Stimulated activated CD4-positive, alpha-beta T cell treated with anti-CD3 and anti-CD28 coated beads, Interleukin-2, amount 100 ng/mL, for 24 hours (primary cell): ENCODE data around the gene GIMAP1.
A peak's percentile ranks its signal among the peaks of the same experiment; 100 is the strongest.

Experiments
- DNase-seq, 2 donors: peaks; one replicate each; pipeline ENCODE4 v3.0.0-alpha.2; 2020

The GIMAP1 gene

DNA sequence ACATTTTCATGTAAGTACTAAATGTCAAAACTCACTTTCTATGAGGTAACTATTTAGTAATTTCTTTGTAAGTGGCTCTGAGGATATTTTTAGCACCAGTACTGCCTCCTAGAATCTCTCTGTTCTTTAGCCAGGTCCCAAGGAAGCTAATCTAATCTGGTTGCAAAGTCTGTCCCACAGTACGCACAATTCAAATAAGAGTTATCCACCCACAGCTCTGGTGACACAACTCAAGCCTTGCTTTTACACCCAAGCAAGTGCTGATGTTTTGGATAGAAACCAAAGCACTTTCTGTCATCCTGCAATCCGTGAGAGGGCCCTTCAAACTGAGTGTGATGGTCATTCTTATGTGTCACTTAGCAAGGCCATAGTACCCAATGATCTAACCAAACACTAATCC, 35.3 kb downstream of the GIMAP1 start:
- DNase-seq, result peak in 1 of 2 donors; percentile 28

DNA sequence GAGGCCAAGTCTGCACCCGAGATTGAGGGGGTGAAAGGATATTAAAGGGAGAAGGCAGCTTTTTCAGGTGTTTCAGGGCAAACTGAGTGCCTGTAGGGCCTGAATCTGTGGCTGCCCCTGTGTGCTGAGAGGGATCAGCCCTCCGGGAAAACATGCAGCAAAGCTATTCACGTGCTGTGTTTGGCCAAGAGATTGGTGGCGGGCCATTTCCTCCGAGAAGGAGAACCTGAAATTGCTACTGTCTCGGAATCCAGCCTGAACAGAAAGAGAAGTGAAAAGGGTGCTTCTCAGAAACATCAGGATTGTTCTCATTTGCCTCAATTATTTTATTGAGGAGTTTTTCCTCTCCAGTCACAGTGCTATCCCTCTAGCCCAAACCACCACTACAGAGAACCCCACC, 36.8 kb downstream of the GIMAP1 start:
- DNase-seq, result no peak

DNA sequence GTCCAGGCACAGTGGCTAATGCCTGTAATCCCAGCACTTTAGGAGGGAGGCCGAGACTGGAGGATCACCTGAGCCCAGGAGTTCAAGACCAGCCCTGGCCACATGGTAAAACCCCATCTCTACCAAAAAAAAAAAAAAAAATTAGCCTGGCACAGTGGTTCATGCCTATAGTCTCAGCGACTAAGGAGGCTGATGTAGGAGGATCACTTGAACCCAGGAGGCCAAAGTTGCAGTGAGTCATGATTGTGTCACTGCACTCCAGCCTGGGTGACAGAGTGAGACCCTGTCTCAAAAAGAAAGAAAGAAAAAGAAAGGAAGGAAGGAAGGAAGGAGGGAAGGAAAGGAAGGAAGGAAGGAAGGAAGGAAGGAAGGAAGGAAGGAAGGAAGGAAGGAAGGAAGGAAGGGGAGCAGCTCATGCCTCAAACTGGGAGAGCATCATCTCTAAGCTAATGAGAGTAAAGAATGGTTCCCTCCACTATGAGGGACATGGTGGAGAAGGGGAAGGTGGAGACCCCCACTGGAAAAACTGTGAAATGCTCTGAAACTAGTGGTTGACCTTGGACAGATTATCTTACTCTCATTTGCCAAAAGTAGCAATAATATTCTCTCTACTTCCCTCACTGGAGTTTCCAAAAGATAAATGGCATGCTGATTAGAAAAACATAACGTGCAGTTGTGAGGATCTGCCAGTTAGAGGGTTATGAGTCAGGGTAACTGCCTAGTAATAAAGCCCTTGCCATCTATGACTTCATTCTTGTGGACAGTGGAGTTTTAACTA, 37.6 kb downstream of the GIMAP1 start:
- DNase-seq, result peak in 1 of 2 donors; percentile 56

DNA sequence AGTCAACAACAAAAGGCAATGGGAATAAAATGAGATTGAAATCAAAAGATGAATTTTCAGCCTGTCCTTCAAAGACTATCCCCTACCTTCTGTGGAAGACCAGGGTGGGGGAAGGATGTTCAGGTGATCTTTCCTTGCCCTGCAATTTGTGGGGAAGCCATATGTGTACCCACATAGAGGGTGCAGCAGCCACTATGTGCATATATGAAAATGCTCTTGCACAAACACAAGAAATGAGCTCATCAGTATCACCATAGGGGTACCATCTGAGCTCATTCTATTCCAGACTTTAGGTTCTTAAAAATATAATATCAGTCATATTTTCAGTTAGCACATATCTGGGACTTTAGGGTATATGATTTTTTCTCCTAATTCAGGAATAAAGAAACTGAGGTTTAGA, 38.5 kb downstream of the GIMAP1 start:
- DNase-seq, result peak in 1 of 2 donors; percentile 24

DNA sequence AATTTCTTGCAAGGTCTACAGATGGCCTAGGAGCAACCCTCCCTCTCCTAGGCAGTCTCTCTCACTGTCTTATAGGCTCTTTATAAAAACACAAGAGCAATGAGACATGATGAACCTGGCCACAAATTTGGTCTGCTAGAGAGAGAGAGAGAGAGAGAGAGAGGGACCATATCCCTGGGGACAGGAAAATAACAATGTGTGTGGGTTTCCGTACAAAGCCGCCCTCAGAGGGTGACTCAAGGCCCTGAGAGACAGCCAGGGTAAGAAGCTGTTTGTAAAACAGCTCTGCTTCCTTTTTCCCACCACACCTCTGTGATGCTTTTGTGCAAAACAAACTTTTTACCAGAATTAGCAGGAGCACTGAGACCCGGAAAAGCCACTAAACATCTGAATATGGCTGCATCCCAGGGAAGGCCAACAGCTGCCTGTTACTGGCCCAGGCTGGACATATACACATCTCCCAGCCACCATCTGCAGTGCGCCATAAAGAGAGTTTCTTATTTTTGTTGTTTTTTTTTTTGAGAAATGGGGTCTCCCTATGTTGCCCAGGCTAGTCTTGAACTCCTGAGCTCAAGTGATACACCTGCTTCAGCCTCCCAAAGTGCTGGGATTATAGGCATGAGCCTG, 39.2 kb downstream of the GIMAP1 start:
- peak; percentile 61 to 70 for DNase-seq

DNA sequence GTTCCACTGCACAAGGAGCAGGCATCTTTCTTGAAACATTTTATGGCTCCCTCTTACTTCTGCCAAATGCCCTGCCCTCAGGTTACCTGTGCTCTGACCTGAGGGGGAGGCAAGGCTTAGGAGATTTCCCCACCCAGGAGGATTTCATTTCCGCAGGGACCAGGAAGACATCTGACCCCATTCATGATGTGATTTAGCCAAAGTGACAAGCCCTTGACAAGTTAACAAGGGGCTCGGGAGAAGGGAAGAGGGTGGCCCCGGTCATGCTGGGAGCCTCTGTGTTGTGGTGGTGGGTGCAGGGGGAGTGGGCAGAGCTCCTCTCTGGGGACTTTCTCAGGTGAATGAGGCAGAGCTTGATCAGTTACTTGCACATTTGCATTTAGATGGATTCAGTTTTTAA, 39.8 kb downstream of the GIMAP1 start:
- peak in 1 of 2 donors; percentile 34 for DNase-seq

DNA sequence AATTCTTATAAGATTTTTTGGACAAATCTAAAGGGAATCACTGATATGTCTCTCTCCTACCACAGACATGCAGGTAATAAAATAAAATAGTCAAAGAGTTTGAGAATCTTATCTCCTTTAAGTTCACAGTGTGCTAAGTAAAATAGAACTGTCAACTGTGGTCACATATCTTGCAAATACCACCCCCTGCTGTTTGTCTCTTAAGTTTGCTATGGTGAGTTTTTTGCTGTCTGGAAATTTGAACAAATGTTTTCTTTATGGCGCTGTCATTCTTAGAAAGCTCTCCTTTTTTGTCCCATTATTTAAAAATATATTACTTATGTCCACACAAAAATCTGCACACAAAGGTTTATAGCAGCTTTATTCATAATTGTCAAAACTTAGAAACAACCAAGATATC, 40.4 kb downstream of the GIMAP1 start:
- no peak for DNase-seq

DNA sequence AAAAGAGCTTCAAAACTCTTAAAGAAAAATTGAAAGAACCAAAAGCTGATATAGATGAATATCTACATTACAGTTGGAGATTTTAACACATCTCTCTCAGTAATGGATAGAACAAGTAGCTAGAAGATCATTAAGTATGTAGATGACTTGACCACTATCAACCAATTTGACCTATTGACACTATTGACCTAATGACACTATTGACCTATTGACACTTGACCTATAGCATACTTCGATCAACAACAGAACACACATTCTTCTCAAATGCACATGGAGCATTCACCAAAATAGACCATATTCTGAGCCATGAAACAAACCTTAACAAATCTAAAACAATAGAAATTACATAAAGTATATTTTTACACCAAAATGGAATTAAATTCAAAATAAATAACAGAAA, 43.1 kb downstream of the GIMAP1 start:
- no peak for DNase-seq

DNA sequence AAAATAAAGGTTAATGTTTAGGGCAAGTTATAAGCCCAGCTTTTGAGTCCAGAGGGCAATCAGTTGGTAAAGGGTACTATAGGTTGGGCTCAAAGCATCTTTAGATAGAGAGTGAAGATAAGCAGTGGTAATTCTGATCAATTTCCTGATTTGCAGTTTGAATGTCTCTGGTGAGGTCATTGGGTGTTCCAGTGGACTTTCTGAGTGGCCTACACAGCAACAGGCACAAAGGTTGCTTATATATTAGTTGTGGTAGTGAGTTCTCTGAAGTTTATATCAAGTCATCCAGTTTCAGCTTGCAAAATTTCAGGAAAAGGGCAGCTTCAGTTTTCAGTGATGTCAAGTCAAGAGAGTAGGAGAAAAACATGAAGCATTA, 49.9 kb downstream of the GIMAP1 start:
- DNase-seq, result no peak

DNA sequence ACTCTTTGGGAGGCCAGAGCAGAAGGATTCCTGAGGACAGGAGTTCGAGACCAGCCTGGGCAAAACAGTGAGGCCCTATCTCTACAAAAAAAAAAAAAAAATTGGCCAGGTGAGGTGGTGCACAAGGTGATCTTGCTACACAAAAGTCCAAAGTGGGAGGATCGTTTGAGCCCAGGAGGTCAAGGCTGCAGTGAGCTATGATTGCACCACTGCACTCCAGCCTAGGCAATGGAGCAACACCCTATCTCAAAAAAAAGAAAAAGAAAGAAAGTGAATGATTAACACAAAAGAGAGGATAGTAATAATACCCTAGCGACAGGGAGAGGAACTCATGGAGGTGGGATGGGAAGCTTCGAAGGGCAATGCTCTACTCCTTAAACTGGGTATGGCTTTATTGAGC, 53.4 kb downstream of the GIMAP1 start:
- DNase-seq, result no peak
